Upper lobe of right lung (tissue), 1 donor: Measurements from ENCODE around the gene FNDC1. TPM values are rescaled to one million over a fixed set of nuclear protein-coding genes. Genes with fewer than 3 reads are reported as not detected.

Experiments used
- ATAC-seq: fragments of 200-7000 bp; cut with Tn5 transposase; one replicate; pipeline ENCODE4 v1.9.1; 2020; ENCODE audit warnings: mild to moderate bottlenecking, moderate library complexity
- DNase-seq: peaks from one replicate; pipeline ENCODE4 v3.0.0-alpha.2; 2020
- H3K27ac ChIP-seq: fragments of 200-600 bp; one replicate; pipeline ENCODE4 v1.8.0; 2022
- H3K27me3 ChIP-seq: fragments of 200-600 bp; one replicate; pipeline ENCODE4 v1.8.0; 2022; ENCODE audit warnings: mild to moderate bottlenecking
- H3K36me3 ChIP-seq: fragments of 200-600 bp; one replicate; pipeline ENCODE4 v1.8.0; 2022
- H3K4me1 ChIP-seq: fragments of 200-600 bp; one replicate; pipeline ENCODE4 v1.8.0; 2022
- H3K4me3 ChIP-seq: fragments of 200-600 bp; one replicate; pipeline ENCODE4 v1.8.0; 2022; ENCODE audit warnings: mild to moderate bottlenecking
- H3K9me3 ChIP-seq: fragments of 200-600 bp; one replicate; pipeline ENCODE4 v1.8.0; 2022
- CTCF ChIP-seq: fragments of 200-600 bp; IDR thresholded peaks from one replicate; pipeline ENCODE4 v1.8.0; 2022; ENCODE audit warnings: antibody characterized with exemption
- intact Hi-C: fragments of 100-400 bp; cut with DNase I; formaldehyde crosslinking; loops from one replicate; pipeline ENCODE4 v1.11.0; 2022
- total RNA-seq: library from RNA; stranded (reverse); fragmentation: NEBNext Ultra II Directional; extraction: Animal tissue kit (Norgen Biotek cat#: 25700); gene quantifications from one replicate; pipeline ENCODE4 v1.2.1, GENCODE V29; 2021
- donor health status: DM: no; HTN: yes; CAD: no; lungs with severe emphysema.

Gene FNDC1
- total RNA-seq, 1 donor from 2014 or later, result 1.1 TPM

DNA sequence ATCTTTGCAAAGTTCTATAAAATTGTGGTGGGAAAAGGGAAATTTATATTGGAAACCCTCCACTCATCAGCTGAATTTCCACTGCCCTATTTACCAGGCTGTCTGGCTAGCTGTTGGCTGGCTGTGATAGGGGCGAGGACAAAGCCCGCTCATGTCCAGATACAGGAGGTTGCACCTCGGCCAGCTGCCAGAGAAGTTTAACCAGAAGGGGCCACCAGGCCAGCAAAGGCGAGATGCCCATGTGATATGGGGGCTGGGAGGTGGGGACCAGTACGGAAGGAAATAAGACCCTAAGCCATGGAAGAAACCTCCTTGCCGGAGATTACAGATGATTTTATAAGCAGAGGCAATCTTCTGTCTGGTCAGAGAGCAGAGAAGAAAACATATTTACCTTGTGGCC lies 143.8 kb downstream of the FNDC1 start:
- no peaks in the 10 kb centered on the region for H3K27me3 ChIP-seq
- ATAC-seq, result no peak
- intact Hi-C loops, result no loop called here

GRCh38 chr6:159315562-159315961 lies 146.4 kb downstream of the FNDC1 start:
- TF ChIP-seq CTCF, result no peak
- DNase-seq, result no peak
- Histone ChIP-seq H3K4me1 (no peaks in the 10 kb centered on the region), H3K36me3 (no peaks in the 10 kb centered on the region), H3K27me3 (no peaks in the 10 kb centered on the region), H3K4me3 (no peak overlapping the region), H3K27ac (no peak overlapping the region), H3K9me3 (no peaks in the 10 kb centered on the region)
- peak; percentile 12 for ATAC-seq
- intact Hi-C loops, result no loop called here

More for the DNA sequence above, 143.8 kb downstream of the FNDC1 start:
- H3K4me1 ChIP-seq, result no peaks in the 10 kb centered on the region
- no peak overlapping the region for H3K4me3 ChIP-seq
- no peak for DNase-seq
- no peaks in the 10 kb centered on the region for H3K36me3 ChIP-seq
- no peak overlapping the region for H3K27ac ChIP-seq
- H3K9me3 ChIP-seq, result no peaks in the 10 kb centered on the region
- no peak for TF ChIP-seq CTCF

DNA sequence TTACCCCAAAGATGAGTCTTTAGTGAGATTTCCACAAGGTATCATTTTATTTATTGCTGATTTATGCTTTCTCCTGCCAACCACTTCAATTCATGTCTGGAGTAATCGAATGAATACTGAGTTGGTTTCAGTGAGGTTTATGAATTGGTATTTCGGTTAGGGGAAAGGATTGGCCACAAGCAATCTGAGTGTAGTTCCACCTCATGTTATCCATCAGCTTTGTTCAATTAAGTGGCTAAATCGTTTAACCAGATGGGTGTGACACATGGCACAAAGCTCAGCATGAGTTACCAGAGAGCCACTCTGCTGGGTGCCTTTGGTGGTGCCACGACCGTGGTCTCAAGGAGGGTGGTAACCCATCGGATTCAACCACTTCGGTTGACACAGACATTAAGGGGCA lies 148.2 kb downstream of the FNDC1 start:
- TF ChIP-seq CTCF, result no peak
- Histone ChIP-seq H3K27ac (no peak overlapping the region), H3K4me3 (no peak overlapping the region), H3K9me3 (no peaks in the 10 kb centered on the region), H3K4me1 (no peaks in the 10 kb centered on the region), H3K27me3 (no peaks in the 10 kb centered on the region), H3K36me3 (no peaks in the 10 kb centered on the region)
- intact Hi-C loops, result no loop called here
- ATAC-seq (no peak), DNase-seq (no peak)

DNA sequence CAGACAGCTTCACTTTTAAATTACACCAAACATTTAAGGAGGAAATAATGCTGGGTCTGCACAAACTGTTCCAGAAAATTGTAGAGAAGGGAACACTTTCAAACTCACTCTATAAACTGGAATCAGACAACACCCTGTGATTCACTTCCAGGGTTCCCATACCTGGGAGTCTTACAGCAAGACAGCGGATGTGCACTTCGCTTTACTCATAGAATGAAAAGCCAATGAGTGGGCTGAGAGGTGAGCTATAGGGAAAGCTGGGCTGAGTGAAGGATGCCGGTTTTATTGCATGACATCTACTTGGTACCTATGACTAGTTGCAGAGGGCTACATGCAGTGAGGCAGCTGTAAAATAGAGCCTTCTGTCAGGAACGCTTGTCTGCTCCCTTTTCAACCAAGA lies 152.1 kb downstream of the FNDC1 start:
- Histone ChIP-seq H3K27me3 (no peaks in the 10 kb centered on the region), H3K9me3 (no peaks in the 10 kb centered on the region), H3K27ac (no peak overlapping the region), H3K4me1 (no peaks in the 10 kb centered on the region), H3K4me3 (no peak overlapping the region), H3K36me3 (no peaks in the 10 kb centered on the region)
- ATAC-seq (no peak), DNase-seq (no peak)
- intact Hi-C loops, result no loop called here
- TF ChIP-seq CTCF, result no peak

Other genes with a start within 250 kb of the FNDC1 start
- gene RSPH3, start 169.2 kb upstream of the FNDC1 start, total RNA-seq, result 17.2 TPM
- 12.9 TPM for gene TAGAP, start 124.4 kb upstream of the FNDC1 start, total RNA-seq